Stimulated activated CD4-positive, alpha-beta T cell treated with anti-CD3 and anti-CD28 coated beads, TNF-alpha, amount 100 ng/mL, for 24 hours (primary cell): ENCODE results near the gene CUEDC1.
A peak's percentile ranks its signal among the peaks of the same experiment; 100 is the strongest.

ENCODE experiments used
- DNase-seq, 3 experiments: peaks; one replicate each; pipeline ENCODE4 v3.0.0-alpha.2; 2020; ENCODE audit warnings: low read depth in 3 of 3

The CUEDC1 gene

GRCh38 chr17:57898487-57899311 is 56.5 kb downstream of the CUEDC1 start:
- DNase-seq: no peak

DNA sequence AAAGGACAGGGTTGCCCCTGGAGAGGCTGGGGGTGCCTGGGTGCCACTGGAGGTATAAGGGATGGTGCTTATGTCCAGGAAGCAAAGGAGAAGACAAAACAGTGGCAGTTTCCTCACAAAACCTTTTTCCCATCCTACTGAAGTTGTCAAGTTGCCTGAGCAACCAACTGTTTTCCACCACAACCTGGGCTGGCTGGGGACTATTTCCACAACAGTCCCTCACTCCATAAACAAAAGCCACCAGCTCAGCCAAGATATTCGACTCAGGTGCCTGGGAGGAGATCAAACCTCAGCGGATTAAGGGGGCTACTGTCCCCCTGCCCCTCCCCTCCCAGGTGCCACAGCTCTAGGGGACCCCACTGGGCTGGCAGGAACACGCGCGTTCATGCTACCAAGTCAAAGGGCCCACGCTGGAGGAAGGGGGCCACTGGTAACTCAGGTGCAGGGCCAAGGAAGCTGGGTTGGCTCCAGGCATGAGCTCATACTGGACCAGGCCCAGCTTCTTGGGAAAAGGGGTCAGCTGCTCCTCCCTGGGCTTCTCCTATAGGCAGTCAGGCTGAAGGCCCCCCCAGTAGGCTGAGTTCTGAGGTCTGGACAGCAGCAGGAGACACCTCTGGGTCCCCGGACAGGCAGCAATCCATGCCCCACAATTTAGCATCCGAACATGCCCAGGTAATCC is 59.7 kb downstream of the CUEDC1 start:
- no peak for DNase-seq

GRCh38 chr17:57894848-57895247 is 60.4 kb downstream of the CUEDC1 start:
- DNase-seq: no peak

- DNase-seq: no peak
Measured at GRCh38 chr17:57892820-57893595, 62.2 kb downstream of the CUEDC1 start.

DNA sequence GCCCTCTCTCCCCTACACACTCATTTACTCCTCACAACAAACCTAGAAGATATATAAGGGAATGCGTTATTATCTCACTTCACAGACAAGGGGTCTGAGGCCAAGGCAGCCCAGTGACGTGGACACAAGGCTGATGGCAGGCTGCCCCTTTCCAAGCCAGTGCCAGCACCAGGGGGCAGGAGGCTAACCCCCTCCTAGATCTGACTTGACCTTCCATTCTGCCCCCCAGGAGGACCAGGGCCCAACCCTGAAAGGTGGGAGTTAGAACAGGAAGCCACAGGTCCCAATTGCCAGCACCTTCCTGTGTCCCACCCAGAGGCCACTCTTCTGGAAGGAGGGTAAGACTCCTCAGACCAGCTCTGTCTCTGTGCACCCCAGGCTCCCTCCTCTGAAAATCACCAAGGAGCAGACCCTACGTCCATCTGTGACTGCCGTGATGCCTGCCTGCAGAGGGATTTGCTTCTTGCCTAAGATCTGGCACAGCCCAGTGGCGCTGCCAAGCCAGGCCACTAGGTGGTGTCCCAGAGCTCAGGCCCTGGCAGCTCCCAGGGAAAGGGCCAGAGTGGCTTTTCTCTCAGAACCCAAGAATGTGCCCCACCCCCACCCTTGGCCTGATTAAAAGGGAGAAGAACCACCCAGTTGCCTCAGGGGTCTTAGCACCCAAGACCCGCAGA is 62.9 kb downstream of the CUEDC1 start:
- DNase-seq: peak; percentile 55 to 78 (median 61)

GRCh38 chr17:57890857-57891232 is 64.4 kb downstream of the CUEDC1 start:
- no peak for DNase-seq

GRCh38 chr17:57889892-57890856 is 65.0 kb downstream of the CUEDC1 start:
- no peak for DNase-seq

GRCh38 chr17:57889252-57889651 is 66.0 kb downstream of the CUEDC1 start:
- DNase-seq: no peak

- DNase-seq: no peak
Measured at GRCh38 chr17:57888311-57889216, 66.6 kb downstream of the CUEDC1 start.

DNA sequence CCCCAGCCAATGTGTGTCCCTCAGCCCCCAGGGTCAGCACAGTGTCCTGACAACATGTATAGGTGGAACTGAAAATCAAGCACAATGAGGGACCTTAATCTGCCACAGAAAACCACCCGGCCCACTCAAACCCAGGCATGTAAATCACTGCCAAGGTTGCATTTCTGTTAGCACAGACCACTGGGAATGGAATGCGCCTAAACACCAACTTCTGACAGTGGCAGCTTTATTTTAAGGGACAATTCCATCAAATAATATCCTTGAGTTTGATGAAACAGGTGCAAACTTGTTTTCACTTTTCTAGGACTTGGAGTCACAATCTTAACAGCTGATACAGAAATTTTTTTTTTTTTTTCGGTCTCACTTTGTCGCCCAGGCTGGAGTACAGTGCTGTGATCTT is 68.1 kb downstream of the CUEDC1 start:
- DNase-seq: no peak

GRCh38 chr17:57886020-57886419 is 69.2 kb downstream of the CUEDC1 start:
- DNase-seq: no peak

GRCh38 chr17:57885148-57885915 is 69.9 kb downstream of the CUEDC1 start:
- no peak for DNase-seq

DNA sequence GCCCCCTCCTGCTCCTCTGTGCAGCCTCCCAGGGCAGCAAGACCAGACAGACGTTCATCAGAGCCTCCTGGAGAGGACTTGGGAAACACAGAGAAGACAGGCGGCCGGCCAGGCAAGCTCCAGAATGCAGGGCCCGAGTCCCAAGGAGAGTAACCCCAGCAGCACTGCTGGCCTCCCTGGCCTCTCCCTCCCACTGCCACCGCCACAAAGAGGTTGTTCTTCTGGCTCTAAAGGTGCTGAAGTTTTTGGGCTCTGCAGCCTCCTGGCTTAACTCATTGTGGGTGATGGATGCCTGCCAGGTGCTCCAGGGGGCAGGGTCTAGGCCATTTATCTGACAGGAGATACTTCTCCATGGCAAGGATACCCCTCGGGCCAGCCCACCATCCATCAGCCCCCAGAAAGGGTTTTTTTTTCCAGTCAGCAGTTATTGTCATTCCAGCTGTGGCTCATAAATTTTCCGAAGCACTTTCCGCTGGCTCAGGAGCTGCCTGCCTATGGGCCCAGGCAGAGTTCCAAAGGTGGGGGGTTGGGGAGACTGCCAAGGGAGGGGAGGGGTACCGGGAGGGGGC is 73.3 kb downstream of the CUEDC1 start:
- no peak for DNase-seq

GRCh38 chr17:57881143-57881542 is 74.1 kb downstream of the CUEDC1 start:
- DNase-seq: no peak

GRCh38 chr17:57880086-57880456 is 75.1 kb downstream of the CUEDC1 start:
- peak in 2 of 3 experiments; percentile 2 to 39 for DNase-seq

DNA sequence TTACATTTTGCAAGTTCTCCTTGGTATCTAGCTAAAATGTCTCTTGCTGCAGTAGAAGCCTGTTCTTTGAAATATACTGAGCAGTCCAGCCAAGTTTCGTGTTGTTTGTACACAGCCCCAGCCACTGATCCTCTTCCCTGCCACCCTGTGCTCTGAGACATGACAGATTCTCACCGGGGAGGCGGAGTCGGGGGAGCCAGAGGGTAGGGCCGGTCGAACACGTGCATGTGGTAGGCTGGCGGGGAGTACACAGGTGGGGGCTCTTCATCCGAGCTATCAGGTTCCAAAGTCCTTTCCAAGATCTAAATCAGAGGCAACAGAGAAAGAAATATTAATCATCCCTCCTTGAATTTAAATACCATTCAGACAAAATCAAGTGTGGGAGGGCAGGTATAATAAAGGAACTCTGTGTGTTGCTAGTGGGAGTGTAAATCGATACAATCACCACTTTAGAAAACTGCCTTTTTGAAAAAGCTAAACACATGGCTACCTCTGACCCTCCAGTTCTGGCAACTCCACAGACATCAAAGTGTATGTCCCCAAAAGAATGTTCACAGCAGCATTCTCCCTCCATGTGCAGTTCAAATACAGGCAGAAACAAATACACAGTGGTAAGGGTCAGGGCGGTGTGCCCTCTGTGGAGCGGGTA is 75.7 kb downstream of the CUEDC1 start:
- DNase-seq: no peak

GRCh38 chr17:57877803-57878377 is 77.3 kb downstream of the CUEDC1 start:
- no peak for DNase-seq

- no peak for DNase-seq
Measured at GRCh38 chr17:57876866-57877237, 78.4 kb downstream of the CUEDC1 start.
